GM23338 (cell line): ENCODE data around the gene ACY1.

Experiments used
- CREB1 ChIP-seq: fragments of 250-450 bp; sonication (Bioruptor Pico); IDR thresholded peaks from 2 replicates; pipeline ENCODE4 v1.5.0; 2020; ENCODE audit warnings: low read depth, mild to moderate bottlenecking, moderate library complexity
- EZH2 ChIP-seq: fragments of 200-600 bp; sonication (generic); IDR thresholded peaks from one replicate; pipeline ENCODE4 v1.8.0; 2017; ENCODE audit warnings: antibody characterized with exemption, mild to moderate bottlenecking, low read depth; ENCODE audit not compliant: unreplicated experiment
- JUNB ChIP-seq: IDR thresholded peaks from one replicate; pipeline ENCODE4 v1.6.1; 2016; ENCODE audit warnings: antibody characterized with exemption; ENCODE audit not compliant: unreplicated experiment
- POLR2AphosphoS5 ChIP-seq: IDR thresholded peaks from 2 replicates; pipeline ENCODE4 v1.6.1; 2016; ENCODE audit warnings: antibody characterized with exemption, low read depth
- TF ChIP-seq, protein P1 (sequence below), 2 experiments: fragments of 200-600 bp in 1 of 2; sonication (generic) in 1 of 2; conservative IDR thresholded peaks; 2 replicates each; pipeline versions ENCODE4 v1.5.1 to v1.6.1; 2016 to 2017; ENCODE audit warnings: antibody characterized with exemption in 2 of 2, low read depth in 2 of 2, mild to moderate bottlenecking in 2 of 2, moderate library complexity in 1 of 2
- TF ChIP-seq, protein P2 (sequence below): IDR thresholded peaks from one replicate; pipeline ENCODE4 v1.6.1; 2018; ENCODE audit warnings: antibody characterized with exemption; ENCODE audit not compliant: unreplicated experiment

DNA sequence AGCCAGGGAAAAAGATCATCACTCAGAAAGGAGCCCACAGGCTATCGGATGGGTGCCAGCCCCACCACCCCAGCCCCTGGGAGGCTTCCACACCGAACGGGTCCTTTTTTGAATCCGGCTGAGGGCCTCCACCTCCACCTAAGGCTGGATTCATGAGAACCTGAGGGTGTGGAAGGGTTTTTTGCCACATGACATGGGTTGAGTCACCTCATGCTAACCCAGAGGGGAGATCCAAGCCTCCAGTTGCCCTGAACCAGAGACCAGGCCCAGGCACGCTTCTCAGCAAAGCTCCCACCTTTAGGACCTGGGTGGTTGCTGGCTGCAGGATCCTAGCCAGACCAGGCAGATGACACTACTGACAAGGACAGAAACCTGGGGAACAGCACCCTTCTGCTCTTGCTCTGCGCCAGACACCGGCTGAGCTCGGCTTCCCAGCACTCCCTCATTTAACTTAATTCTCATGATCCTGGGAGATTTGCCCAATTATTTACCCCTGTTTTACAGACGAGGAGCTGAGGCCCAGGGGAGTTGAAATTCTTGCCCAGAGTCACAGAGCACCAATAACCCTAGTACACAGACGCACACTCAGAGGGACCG lies 47.5 kb downstream of the ACY1 start:
- TF ChIP-seq, protein P1, sequence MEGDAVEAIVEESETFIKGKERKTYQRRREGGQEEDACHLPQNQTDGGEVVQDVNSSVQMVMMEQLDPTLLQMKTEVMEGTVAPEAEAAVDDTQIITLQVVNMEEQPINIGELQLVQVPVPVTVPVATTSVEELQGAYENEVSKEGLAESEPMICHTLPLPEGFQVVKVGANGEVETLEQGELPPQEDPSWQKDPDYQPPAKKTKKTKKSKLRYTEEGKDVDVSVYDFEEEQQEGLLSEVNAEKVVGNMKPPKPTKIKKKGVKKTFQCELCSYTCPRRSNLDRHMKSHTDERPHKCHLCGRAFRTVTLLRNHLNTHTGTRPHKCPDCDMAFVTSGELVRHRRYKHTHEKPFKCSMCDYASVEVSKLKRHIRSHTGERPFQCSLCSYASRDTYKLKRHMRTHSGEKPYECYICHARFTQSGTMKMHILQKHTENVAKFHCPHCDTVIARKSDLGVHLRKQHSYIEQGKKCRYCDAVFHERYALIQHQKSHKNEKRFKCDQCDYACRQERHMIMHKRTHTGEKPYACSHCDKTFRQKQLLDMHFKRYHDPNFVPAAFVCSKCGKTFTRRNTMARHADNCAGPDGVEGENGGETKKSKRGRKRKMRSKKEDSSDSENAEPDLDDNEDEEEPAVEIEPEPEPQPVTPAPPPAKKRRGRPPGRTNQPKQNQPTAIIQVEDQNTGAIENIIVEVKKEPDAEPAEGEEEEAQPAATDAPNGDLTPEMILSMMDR (conservative IDR thresholded peaks at IDR 0.05; ENCODE audit: low read depth in 2 of 2) = no peak
- TF ChIP-seq JUNB (no peak), CREB1 (CRISPR knock-in tag) (no peak), EZH2 (no peak), POLR2AphosphoS5 (no peak)
- TF ChIP-seq, protein P2, sequence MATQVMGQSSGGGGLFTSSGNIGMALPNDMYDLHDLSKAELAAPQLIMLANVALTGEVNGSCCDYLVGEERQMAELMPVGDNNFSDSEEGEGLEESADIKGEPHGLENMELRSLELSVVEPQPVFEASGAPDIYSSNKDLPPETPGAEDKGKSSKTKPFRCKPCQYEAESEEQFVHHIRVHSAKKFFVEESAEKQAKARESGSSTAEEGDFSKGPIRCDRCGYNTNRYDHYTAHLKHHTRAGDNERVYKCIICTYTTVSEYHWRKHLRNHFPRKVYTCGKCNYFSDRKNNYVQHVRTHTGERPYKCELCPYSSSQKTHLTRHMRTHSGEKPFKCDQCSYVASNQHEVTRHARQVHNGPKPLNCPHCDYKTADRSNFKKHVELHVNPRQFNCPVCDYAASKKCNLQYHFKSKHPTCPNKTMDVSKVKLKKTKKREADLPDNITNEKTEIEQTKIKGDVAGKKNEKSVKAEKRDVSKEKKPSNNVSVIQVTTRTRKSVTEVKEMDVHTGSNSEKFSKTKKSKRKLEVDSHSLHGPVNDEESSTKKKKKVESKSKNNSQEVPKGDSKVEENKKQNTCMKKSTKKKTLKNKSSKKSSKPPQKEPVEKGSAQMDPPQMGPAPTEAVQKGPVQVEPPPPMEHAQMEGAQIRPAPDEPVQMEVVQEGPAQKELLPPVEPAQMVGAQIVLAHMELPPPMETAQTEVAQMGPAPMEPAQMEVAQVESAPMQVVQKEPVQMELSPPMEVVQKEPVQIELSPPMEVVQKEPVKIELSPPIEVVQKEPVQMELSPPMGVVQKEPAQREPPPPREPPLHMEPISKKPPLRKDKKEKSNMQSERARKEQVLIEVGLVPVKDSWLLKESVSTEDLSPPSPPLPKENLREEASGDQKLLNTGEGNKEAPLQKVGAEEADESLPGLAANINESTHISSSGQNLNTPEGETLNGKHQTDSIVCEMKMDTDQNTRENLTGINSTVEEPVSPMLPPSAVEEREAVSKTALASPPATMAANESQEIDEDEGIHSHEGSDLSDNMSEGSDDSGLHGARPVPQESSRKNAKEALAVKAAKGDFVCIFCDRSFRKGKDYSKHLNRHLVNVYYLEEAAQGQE = no peak
